ENCODE results near the gene ING4.
"Not testable (repeated sequence)": the region's sequence is repeated elsewhere in the genome, so short reads cannot be mapped to it uniquely, and the experiment has no call there.

ING4 gene

DNA sequence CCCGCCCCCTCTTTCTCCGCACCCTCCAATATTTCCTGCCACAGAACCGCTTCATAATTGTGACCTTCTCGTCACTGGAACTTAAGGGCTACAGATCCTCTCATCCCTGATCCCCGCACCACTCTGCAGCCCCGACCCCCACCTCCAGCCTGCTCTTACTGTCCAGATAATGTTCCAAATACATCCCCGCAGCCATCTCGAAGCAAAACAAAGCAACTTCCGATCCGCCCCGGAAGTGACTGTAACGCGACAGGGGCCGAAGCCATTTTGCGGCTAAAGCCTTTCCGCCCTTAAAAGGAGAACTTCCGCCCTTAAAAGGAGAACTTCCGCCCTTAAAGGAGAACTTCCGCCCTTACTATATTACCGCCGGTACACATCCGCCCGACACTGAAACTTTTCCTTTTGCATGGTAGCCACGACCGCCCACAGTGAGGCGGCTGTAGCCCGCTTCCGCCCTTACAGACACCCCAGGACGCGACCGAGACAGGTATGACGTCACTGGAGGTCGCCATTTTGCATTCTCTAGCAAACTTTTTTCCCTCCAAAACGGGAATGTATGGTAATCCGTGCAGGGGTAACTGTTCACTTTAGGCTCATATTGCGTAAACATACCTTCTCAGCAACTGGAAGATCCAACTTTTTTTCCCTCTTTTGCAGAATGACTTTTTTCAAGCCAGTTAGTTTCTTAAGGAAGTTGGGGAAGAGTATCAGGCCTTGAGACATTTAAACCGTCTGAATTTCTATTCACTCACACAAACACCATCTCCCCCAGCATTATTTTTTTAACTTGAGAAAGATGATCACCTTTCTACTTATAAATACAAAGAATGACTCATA is at the start of gene ING4:
Gene ING4 (minus strand): TSS at position 214 of the 837 bp plus-strand sequence. CDS start 18 bp downstream, at position 196.
- no peak for DNase-seq

DNA sequence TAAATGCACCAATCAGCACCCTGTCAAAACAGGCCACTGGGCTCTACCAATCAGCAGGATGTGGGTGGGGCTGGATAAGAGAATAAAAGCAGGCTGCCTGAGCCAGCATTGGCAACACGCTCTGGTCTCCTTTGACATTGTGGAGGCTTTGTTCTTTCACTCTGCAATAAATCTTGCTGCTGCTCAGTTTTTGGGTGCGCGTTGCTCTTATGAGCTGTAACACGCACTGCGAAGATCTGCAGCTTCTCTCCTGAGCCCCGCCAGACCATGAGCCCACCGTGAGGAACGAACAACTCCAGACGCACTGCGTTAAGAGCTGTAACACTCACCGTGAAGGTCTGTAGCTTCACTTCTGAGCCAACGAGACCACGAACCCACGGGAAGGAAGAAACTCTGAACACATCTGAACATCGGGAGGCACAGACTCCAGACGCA is 46.1 kb upstream of the ING4 start:
- no peak for DNase-seq

DNA sequence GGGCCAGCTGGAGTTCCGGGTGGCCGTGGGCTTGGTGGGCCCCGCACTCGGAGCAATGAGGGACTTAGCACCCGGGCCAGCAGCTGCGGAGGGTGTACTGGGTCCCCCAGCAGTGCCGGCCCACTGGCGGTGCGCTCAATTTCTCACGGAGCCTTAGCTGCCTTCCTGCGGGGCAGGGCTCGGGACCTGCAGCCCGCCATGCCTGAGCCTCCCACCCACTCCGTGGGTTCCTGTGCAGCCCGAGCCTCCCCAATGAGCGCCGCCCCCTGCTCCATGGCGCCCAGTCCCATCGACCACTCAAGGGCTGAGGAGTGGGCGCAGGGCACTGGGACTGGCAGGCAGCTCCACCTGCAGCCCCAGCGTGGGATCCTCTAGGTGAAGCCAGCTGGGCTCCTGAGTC is 45.4 kb upstream of the ING4 start:
- DNase-seq = not testable (repeated sequence)

DNA sequence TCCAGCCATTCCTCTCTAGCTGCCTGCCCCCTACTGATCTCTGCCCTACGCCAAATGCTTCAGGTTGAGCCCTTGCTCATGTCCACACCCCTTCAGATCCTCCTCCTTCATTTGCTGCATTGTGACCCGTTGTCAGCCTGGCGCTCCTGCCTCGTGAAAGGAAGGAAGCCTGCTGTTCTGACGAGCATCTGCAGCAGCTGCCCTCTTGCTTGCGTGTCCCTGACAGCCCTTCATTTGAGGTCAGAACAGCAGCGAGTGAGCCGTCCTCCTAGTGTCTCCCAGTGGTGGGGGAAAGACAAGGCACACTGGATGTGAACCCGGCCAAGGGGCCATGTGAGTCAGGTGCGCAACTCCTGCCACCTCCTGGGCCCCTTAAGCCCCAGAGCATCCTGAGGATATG is 40.7 kb upstream of the ING4 start:
- no peak for DNase-seq

DNA sequence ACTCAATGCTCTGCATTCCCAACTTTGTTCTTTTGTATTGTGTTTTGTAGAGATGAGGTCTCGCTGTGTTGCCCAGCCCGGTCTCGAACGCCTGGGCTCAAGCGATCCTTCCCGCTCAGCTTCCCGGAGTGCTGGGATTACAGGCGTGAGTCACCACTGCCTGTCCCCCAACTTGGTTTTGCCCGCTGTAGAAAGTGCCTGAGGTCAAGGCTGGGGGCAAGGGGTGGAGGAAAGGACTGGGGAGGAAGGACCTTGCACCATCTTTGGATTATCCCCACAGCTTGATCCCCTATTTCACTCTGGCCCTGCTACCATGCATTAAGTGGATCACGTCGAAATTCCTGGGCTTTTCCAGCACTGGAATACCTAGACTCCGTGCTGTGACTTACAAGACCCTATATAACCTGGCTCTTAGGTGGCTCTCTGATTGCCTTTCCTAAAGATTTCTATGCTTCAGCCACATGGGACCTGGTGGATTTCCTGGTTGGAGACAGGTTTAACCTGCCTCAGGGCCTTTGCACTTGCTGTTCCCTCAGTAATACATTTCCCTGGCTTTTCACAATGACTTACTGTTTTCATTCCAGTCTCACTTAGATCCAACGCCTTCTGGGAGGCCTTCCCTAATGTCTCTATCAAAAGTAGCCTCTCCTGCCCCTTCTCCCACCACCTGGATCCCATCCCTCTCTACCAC is 38.3 kb upstream of the ING4 start:
- DNase-seq = no peak

DNA sequence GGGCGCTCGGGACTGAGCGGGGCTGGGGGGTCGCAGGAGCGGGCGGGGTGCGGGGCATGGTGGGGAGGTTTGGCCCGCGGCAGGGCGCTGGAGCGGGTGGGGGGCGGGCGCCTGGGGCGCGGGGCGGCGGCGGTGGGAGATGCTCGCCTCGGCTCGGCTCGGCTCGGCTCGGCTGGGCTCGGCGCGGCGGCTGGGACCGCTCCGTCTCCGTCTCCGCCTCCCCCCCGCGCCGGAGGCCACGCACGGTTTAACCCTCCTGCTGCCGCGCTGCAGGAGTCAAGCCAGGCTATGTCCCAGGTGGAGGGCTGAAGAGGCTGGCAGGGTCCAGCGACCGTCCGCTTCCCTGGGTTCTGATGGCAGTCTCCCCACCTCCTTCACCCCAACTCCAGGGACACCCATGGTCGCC is 37.7 kb upstream of the ING4 start, which contains the start of gene PIANP:
Gene PIANP (minus strand): TSS at position 170 of the 406 bp plus-strand sequence. CDS start 2,754 bp downstream, outside the sequence.
- no peak for DNase-seq

DNA sequence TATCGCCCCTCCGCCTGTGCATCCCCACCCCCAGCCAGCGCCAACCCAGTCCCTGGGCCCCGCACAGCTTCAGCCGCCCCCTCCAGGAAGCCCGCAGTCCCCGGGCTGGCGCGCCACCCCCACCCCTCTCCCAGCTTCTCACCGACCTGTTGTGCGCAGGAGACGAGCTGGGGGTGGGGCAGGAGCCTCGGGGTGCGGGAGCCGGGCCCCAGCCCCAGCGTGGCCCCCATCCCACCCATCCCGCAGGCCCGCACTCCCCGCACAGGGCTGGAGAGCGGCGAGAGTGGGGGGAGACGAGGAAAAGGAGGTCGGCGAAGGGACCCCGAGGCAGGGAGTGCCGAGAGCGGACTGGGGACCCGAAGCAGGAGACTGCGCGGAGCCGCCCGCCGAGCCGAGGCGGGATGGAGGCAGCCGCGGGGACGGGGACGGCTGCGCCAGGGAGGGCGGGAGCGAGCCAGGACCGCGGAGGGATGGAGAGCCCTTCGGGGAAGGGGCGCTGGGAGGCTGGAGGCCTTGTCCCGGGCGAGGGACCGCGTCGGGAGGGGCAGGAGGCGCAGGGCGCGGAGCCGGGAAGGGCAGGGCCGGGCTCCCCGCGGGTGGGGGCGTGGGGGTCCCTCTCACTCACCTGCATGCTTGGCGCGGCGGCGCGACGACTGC is 37.2 kb upstream of the ING4 start:
- DNase-seq = no peak

DNA sequence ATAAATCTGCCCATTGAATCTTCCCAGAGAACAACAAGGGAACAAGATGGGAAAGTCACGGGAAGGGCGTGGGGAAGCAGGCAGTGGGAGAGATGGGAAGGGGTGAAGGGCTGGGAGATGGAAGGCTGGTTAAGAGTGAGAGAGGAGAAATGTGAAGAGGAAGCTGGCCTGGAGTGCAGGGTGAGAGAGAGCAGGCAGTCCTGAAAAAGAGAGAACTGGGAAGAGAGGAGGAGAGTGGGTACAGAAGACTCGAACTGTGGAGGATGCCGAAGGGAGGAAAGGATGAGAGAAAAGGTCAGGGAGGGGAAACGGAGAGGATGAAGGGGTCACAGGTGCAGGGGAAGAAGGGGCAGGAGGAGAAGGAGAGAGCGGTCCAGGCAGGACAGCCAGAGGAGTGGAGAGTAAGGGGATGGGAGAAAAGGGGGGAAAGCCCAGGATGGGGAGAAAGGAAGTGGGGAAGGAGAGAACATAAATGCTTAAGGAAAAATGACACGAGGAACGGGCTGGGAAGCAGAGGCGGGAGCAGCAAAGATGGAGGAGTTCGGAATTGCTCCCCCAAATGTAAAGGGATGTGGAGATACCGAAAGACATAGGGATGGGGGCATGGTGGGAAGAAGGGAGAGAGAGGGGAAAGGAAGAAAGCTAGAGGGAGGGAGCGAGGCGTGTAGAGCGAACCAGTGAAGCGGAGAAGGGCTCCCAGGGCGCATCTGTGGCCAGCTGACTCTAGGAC is 36.5 kb upstream of the ING4 start:
- DNase-seq = no peak

DNA sequence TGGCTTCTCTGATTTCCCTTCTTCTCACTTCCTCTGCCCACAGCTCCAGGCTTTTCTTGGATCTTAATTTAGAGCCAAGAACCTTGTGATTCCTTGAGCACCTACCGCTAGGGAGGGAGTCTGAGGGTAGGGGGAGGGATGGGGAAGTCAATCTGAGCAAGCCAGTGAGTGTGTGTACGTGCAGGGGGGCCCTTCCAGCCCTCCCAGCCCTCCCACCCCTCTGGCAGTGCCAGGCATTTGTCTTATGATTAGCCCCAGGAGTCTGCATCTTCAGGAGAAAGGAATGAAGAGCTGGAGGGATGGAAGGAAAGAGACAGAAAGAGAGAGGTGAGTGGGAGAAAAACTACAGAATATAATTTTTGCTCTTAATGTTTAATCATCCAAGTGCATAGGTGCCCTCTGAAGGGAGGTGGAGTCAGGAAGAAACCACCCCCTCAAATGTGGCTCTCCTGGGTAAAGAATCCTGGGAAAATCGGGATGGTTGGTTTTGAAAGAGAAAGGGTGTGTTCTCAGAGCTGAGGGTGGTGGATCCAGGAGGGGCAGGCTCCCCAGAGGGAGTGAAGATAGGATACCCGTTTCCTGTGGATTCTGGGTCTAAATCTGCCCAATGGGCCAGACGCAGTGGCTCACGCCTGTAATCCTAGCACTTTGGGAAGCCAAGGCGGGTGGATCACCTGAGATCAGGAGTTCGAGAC is 35.6 kb upstream of the ING4 start:
- no peak for DNase-seq

DNA sequence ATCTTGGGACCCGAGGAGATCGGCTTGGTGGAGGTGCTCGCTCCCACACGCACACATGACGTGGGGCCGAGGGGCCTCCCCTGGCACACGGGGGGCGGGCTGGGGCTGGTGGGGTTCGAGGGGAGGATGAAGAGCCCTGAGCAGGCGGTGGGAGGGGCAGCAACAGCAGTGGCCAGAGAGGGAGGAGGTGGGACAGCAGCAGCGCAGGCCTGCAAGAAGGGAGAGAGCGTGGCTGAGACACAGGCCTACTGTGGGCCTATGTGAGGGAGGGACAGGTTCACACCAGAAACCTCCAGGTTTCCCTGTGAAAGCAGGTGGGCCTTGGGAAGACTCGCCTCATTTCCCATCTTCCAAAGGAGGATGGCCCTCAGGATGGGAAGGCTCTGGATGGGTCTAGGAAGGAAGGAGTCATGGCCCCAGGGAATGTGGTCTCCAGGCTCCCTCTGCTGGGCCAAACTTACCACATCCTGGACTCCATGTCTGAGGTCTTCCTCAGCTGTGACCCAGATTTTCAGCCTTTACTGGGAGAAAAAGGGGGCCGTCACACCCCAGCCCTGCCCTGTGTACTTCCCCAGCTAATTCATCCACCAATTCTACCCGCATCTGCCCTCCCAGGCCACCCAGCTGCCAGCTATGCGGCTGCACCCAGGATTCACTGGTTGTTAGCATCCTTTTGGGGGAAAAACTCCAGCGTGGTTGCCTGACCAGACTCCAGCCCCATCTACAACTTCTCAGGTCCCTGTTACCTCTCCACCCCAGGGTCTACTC is 34.8 kb upstream of the ING4 start:
- DNase-seq = no peak

DNA sequence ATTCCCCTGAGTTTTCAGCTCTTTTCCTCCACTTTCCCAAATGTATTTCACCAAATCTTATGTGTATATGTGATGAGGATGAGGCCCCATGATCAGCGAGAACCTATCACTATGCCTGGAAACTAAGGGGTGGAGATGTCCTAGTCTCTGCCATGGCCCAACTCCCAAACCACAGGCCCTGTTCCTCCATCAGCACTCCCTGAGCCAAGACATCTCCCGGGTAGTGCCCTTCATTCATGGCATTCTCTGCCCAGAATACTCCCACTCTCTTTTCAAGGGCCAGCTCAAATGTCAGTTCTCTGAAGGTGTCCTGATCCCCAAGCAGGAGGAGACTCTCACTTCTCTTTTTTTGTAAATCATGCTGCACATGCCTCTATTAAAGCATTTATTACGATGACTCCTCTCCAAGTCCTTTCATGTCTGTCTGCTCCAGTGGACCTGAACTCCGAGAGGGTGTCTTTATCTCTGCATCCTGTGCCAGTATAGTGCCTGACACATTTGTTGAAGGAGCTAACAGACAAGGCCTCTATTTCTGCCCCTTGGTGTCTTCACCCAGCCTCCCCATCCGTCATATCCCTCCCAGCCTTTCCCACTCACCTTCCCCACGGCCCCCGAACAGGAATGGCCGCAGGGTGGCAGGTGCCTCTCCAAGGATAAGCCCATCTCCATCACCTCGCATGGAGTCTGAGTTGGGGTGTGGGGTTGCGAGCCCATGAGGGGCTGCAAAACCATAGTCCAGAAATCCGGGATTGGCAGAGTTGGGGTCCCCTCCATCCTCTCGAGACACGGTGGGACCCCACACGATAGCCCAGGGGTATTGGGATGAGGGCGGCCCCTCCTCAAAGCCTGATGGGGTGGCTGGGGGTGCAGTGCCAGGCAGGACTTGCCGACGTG is 34.0 kb upstream of the ING4 start:
- no peak for DNase-seq

DNA sequence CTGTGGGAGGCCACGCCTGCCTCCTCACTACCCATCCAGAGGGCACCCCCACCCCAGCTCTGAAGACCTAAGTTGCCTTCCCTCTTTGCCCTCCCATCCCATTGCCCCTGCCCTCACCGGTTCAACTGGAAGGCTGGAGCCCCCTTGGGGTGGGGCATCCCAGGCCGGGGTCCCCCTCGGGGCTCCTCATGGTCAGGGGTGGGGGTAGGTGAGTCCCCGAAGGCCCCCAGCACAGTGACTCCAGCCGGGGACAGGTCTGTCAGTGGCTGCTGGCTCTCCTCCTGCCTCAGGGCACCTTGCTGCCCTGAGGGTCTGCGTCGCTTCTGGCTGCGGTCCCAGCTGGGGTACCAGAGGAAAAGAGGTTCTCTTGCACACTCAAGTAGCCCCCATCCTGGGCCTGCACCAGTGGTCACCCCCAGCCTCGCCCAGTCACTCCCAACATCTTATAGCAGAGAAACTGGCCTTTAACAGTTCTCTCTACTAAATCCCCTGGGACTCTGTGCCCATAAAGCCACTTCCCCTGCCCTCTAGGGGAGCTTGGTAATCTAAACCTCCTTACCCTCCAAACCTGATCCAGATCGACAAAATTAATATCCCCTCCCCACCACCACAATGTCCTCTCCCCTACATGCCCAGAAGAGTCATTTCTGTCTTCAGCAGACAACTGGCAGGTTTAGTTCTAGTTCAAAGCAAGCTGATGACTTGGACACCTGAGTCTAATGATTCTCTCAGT is 32.6 kb upstream of the ING4 start:
- no peak for DNase-seq

DNA sequence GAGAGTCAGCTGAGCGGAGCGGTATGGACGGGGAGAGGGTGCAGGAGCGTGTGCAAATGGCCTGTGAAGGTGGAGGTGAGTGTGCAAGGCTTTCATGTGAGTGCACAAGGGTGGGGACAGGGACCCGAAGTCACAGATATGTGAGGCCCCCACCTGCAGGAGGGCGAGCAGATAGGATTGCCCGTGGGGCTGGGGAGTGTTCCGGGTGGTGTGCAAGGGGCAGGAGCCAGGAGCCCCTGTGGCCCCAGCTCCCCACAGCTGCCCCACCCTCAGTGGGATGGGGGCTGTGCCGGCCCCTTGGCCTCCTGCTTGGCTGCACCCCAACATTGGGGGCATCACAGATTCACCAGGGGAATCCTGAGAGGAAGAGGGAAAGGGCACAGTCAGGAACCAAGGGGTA is 31.8 kb upstream of the ING4 start:
- no peak for DNase-seq

DNA sequence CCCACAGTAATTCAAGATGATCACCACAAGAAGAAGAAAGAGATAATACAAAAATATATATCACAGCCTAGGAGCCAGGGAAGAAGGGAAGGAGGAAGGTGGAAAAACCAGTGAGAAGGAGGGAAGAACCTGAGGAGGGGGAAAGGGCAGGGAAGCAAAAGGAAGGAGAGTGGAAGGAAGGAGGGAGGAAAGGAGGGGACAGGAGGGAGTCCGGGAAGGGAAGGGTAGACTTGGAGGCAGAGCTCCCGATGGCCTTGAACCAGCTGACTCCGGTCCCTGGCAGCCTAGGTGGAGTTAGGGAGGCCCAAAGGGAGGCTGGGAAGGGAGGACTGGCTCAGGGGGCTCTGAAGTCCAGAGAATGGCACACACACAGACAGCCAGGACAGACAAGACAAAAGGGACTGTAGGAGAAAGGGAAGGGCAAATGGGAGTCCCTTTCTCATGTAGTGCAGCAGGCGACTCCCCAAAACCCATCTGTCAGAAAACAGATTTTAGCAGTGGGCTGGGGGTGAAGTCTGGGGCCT is 31.0 kb upstream of the ING4 start:
- DNase-seq = no peak

DNA sequence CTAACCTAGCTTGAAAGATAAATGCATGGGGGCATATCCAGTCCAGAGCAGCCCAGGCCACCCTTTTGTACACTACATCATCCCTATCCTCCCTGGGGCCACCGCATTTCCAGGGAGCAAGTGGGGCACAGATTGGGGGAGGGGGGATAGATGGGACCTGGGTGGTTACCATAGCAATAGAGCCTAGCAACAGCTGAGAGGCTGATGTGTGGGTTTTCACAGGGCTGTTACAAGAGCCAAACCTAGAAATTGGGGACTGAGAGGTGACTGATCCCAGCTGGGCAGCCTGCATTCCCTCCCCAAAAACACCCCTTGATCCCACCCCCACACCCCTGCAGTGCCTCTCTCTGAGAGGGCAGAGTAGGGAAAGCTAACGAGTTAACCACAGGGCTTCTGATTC is 30.0 kb upstream of the ING4 start:
- DNase-seq = no peak

DNA sequence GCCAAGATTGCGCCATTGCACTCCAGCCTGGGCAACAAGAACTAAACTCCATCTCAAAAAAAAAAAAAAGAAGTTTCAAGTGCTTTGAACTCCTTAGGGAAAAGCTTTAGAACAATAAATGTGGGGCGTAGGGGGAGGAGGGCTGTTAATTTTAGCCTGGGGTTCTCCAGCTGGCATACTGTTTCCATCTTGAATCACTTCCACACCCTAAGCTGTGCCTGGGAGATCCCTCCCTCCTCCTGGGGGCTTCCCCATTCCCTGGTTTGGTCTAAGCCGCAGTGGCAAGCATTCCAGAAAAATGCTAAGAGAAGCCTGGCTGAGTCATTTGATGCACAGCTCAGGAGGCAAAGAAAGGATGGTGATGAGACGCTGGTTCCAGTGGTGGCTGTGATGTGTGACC is 28.6 kb upstream of the ING4 start:
- DNase-seq = no peak

DNA sequence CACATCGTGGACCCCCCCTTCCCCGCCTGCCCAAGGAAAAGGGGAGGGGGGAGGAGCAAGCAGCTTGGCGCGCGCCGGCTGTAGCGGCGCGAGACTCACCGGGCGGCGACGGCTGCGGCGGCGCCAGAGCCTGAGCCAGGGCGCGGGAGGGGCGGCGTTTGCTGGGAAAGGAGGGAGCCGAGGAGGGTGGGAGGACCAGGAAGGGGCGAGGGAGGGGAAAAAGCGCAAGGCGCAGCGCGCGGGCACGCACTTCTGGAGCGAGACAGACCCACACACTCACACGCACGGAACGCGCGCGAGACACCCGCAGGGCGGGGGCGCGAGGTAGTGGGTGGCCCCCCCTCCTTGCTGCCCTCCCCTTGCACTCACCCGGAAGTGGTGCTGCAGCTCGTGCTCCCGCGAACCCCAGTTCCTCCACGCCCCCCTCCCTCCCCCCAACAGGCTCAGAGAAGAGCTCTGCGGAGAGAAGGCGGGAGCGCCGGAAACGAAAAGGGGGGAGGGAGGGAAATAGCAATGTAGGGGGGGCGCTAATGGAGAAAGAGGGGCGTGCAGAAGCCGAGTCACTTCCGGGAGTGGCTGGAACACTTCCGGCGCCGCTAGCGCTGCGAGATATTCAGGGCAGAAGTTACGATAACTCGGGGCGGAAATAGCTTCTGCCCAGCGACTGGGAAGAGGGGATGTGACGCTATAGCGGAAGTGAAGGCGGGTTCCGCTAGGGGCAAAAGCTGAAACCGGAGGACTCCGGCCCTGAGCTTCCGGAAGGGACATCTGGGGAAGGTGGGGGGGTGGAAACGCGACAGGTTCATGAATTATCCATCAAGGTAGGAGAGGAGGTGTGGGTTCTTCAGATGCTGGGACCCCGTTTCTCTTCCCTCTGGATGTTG is 26.3 kb upstream of the ING4 start, which contains the start of gene ZNF384:
Gene ZNF384 (minus strand): TSS at position 377 of the 884 bp plus-strand sequence. CDS start 9,855 bp downstream, outside the sequence.
- DNase-seq = peak; percentile 85

DNA sequence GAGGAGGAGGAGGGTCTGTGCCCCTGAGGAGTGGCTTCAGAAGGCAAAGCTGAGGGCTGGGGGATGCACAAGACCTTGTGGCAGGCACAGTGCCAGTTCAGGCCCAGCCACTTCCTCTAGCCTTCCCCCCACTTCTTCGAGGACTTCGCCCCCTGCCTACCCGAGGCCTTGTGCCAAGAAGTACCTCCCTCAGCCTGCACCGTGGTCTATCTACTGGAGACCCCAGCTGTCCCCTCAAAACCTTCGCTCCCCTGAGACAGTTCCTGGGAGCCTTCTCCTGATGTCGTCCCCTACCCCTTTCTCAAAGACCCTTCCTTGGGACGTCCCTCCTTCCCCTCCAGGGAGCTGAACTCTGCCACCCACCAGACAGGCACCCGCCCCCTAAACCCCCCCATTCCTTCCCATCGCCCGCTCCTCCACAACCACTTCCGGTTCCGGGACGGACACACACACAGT is 25.7 kb upstream of the ING4 start:
- DNase-seq = no peak
